GM15510 (cell line): ENCODE results near the gene USP17L27.
"Not testable (repeated sequence)": the region's sequence is repeated elsewhere in the genome, so short reads cannot be mapped to it uniquely, and the experiment has no call there.

Experiments used
- POLR2A ChIP-seq: IDR thresholded peaks from 3 replicates; pipeline ENCODE4 v1.6.1; 2011; ENCODE audit warnings: borderline replicate concordance; ENCODE audit not compliant: insufficient read length; ENCODE audit errors: extremely low read depth

The USP17L27 gene, protein sequence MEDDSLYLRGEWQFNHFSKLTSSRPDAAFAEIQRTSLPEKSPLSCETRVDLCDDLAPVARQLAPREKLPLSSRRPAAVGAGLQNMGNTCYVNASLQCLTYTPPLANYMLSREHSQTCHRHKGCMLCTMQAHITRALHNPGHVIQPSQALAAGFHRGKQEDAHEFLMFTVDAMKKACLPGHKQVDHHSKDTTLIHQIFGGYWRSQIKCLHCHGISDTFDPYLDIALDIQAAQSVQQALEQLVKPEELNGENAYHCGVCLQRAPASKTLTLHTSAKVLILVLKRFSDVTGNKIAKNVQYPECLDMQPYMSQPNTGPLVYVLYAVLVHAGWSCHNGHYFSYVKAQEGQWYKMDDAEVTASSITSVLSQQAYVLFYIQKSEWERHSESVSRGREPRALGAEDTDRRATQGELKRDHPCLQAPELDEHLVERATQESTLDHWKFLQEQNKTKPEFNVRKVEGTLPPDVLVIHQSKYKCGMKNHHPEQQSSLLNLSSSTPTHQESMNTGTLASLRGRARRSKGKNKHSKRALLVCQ

DNA sequence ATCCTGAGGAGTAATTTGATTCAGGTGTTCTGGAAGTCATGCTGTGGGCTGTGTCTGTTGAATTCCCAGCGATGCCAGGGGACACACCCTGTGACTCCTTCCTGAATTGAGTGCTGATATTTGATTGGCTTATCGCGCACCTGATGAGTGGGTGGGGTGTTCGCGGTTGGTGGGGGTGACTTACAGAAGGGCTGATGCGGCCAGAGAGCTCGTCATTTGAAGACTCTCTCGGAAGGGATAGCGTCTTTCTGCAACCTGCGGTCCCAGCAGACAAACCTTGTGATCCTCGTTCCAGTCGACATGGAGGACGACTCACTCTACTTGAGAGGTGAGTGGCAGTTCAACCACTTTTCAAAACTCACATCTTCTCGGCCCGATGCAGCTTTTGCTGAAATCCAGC is at the start of gene USP17L27:
USP17L27 (plus strand) TSS at position 301 of the 400 bp plus-strand sequence; CDS start at position 301, 0 bp downstream.
- not testable (repeated sequence) for TF ChIP-seq POLR2A

DNA sequence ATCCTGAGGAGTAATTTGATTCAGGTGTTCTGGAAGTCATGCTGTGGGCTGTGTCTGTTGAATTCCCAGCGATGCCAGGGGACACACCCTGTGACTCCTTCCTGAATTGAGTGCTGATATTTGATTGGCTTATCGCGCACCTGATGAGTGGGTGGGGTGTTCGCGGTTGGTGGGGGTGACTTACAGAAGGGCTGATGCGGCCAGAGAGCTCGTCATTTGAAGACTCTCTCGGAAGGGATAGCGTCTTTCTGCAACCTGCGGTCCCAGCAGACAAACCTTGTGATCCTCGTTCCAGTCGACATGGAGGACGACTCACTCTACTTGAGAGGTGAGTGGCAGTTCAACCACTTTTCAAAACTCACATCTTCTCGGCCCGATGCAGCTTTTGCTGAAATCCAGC is 19.1 kb upstream of the USP17L27 start, which contains the start of gene USP17L24:
USP17L24 (plus strand) TSS at position 301 of the 400 bp plus-strand sequence; CDS start at position 301, 0 bp downstream.
- not testable (repeated sequence) for TF ChIP-seq POLR2A

DNA sequence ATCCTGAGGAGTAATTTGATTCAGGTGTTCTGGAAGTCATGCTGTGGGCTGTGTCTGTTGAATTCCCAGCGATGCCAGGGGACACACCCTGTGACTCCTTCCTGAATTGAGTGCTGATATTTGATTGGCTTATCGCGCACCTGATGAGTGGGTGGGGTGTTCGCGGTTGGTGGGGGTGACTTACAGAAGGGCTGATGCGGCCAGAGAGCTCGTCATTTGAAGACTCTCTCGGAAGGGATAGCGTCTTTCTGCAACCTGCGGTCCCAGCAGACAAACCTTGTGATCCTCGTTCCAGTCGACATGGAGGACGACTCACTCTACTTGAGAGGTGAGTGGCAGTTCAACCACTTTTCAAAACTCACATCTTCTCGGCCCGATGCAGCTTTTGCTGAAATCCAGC is 14.3 kb upstream of the USP17L27 start, which contains the start of gene USP17L25:
USP17L25 (plus strand) TSS at position 301 of the 400 bp plus-strand sequence; CDS start at position 301, 0 bp downstream.
- not testable (repeated sequence) for TF ChIP-seq POLR2A

DNA sequence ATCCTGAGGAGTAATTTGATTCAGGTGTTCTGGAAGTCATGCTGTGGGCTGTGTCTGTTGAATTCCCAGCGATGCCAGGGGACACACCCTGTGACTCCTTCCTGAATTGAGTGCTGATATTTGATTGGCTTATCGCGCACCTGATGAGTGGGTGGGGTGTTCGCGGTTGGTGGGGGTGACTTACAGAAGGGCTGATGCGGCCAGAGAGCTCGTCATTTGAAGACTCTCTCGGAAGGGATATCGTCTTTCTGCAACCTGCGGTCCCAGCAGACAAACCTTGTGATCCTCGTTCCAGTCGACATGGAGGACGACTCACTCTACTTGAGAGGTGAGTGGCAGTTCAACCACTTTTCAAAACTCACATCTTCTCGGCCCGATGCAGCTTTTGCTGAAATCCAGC is 9.6 kb upstream of the USP17L27 start, which contains the start of gene USP17L26:
USP17L26 (plus strand) TSS at position 301 of the 400 bp plus-strand sequence; CDS start at position 301, 0 bp downstream.
- TF ChIP-seq POLR2A: not testable (repeated sequence)

DNA sequence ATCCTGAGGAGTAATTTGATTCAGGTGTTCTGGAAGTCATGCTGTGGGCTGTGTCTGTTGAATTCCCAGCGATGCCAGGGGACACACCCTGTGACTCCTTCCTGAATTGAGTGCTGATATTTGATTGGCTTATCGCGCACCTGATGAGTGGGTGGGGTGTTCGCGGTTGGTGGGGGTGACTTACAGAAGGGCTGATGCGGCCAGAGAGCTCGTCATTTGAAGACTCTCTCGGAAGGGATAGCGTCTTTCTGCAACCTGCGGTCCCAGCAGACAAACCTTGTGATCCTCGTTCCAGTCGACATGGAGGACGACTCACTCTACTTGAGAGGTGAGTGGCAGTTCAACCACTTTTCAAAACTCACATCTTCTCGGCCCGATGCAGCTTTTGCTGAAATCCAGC is 4.8 kb upstream of the USP17L27 start, which contains the start of gene USP17L5:
USP17L5 (plus strand) TSS at position 301 of the 400 bp plus-strand sequence; CDS start at position 301, 0 bp downstream.
- TF ChIP-seq POLR2A: not testable (repeated sequence)

DNA sequence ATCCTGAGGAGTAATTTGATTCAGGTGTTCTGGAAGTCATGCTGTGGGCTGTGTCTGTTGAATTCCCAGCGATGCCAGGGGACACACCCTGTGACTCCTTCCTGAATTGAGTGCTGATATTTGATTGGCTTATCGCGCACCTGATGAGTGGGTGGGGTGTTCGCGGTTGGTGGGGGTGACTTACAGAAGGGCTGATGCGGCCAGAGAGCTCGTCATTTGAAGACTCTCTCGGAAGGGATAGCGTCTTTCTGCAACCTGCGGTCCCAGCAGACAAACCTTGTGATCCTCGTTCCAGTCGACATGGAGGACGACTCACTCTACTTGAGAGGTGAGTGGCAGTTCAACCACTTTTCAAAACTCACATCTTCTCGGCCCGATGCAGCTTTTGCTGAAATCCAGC is 4.6 kb downstream of the USP17L27 start, which contains the start of gene USP17L28:
USP17L28 (plus strand) TSS at position 301 of the 400 bp plus-strand sequence; CDS start at position 301, 0 bp downstream.
- TF ChIP-seq POLR2A: not testable (repeated sequence)

DNA sequence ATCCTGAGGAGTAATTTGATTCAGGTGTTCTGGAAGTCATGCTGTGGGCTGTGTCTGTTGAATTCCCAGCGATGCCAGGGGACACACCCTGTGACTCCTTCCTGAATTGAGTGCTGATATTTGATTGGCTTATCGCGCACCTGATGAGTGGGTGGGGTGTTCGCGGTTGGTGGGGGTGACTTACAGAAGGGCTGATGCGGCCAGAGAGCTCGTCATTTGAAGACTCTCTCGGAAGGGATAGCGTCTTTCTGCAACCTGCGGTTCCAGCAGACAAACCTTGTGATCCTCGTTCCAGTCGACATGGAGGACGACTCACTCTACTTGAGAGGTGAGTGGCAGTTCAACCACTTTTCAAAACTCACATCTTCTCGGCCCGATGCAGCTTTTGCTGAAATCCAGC is 9.4 kb downstream of the USP17L27 start, which contains the start of gene USP17L29:
USP17L29 (plus strand) TSS at position 301 of the 400 bp plus-strand sequence; CDS start at position 301, 0 bp downstream.
- not testable (repeated sequence) for TF ChIP-seq POLR2A

DNA sequence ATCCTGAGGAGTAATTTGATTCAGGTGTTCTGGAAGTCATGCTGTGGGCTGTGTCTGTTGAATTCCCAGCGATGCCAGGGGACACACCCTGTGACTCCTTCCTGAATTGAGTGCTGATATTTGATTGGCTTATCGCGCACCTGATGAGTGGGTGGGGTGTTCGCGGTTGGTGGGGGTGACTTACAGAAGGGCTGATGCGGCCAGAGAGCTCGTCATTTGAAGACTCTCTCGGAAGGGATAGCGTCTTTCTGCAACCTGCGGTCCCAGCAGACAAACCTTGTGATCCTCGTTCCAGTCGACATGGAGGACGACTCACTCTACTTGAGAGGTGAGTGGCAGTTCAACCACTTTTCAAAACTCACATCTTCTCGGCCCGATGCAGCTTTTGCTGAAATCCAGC is 18.9 kb downstream of the USP17L27 start, which contains the start of gene USP17L30:
USP17L30 (plus strand) TSS at position 301 of the 400 bp plus-strand sequence; CDS start at position 301, 0 bp downstream.
- not testable (repeated sequence) for TF ChIP-seq POLR2A

DNA sequence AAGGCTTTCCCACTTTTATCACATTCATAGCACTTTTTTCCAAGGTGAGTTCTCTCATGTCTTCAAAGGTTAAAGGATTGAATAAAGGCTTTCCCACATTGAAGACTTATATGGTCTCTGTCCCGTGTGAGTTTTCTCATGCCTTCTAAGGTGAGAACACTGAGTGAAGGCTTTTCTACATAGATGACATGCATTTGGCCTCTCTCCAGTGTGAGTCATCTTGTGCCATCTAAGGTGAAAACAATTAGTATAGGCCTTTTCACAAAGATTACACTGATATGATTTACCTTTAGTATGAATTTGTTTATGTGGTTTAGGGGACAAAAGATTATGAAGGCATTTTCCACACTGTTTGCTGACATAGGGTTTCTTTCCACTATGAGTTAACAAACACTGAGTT is 40.2 kb downstream of the USP17L27 start:
- TF ChIP-seq POLR2A: no peak
